ENCODE measurements around the gene IFI30. TPM values are rescaled to one million over a fixed set of nuclear protein-coding genes. Genes with fewer than 3 reads are reported as not detected.

Gene IFI30
- total RNA-seq, 1 experiment from 2014 or later, result 23.6 TPM

- no CpG with 5 or more reads among the region's 5 CpGs for WGBS (ENCODE audit: extremely low coverage, insufficient read length, low lambda C conversion rate)
- H3K36me3 Mint-ChIP-seq (ENCODE audit: insufficient read depth in 1 of 3, low read depth in 3 of 3), result peaks cover 0 to 14% (median 0%) of the 10 kb centered on the region in 3 experiments; a peak in 2 of 7 replicates
Observed at GRCh38 chr19:18179957-18180356, 6.3 kb downstream of the IFI30 start.

More at GRCh38 chr19:18179957-18180356, 6.3 kb downstream of the IFI30 start:
- no peak overlapping the region for H3T11ph ChIP-seq (ENCODE audit: low read length)
- no peaks in the 10 kb centered on the region; the same call in 1 of the 2 replicates for H3K4me1 ChIP-seq (ENCODE audit: insufficient read depth, low read length)
- no peak overlapping the region for H4K5ac ChIP-seq (ENCODE audit: insufficient read length, low read depth, low read length)
- H3K9me3 ChIP-seq (ENCODE audit: control insufficient read depth, low read depth, low read length), result no peaks in the 10 kb centered on the region
- no peak overlapping the region for H4K91ac ChIP-seq (ENCODE audit: insufficient read length, low read depth, low read length)
- no peaks in the 10 kb centered on the region for H3K23me2 ChIP-seq (ENCODE audit: insufficient read length, low read depth, low read length, poor library complexity, severe bottlenecking)
- Mint-ChIP-seq H3K4me1 (no peaks in the 10 kb centered on the region), H3K4me3 (no peak overlapping the region), H3K9me3 (no peaks in the 10 kb centered on the region), H3K27ac (no peak overlapping the region), H3K27me3 (ENCODE audit: low read depth) (peaks cover 6% of the 10 kb centered on the region)
- H3K23ac ChIP-seq (ENCODE audit: insufficient read length, low read depth, low read length), result no peak overlapping the region
- H3K4me2 ChIP-seq (ENCODE audit: insufficient read depth, insufficient read length, low read length), result no peak overlapping the region
- no peak overlapping the region for H2AFZ ChIP-seq (ENCODE audit: low read length)
- H2BK5ac ChIP-seq (ENCODE audit: insufficient read length, low read length), result no peak overlapping the region
- TF ChIP-seq CTCF (conservative IDR thresholded peaks at IDR 0.05), result no peak
- H3K79me1 ChIP-seq (ENCODE audit: insufficient read depth, low read depth, low read length, poor library complexity, severe bottlenecking), result no peaks in the 10 kb centered on the region
- H3K9ac ChIP-seq (ENCODE audit: extremely low read depth, insufficient read length, low read length), result no peak overlapping the region
- H2BK120ac ChIP-seq (ENCODE audit: low read depth, low read length, poor library complexity, severe bottlenecking), result no peak overlapping the region
- H2BK15ac ChIP-seq (ENCODE audit: low read depth, low read length), result no peak overlapping the region
- no peak overlapping the region for H2AK5ac ChIP-seq (ENCODE audit: insufficient read length, low read length)
- DNase-seq, result no peak
- no peak overlapping the region for H4K8ac ChIP-seq (replicated peaks; ENCODE audit: insufficient read length, low read depth, low read length)
- H3K27me3 ChIP-seq (ENCODE audit: insufficient read depth, low read length), result no peaks in the 10 kb centered on the region
- no peaks in the 10 kb centered on the region for H3K79me2 ChIP-seq (ENCODE audit: insufficient read depth, low read length)
- no peaks in the 10 kb centered on the region for H4K20me1 ChIP-seq (ENCODE audit: control insufficient read depth, insufficient read depth, insufficient read length)
- no peak overlapping the region for H3K27ac ChIP-seq (ENCODE audit: insufficient read length, low read depth, low read length)
- no peak overlapping the region for H3K14ac ChIP-seq (ENCODE audit: insufficient read depth, low read length)
- H3K4ac ChIP-seq (ENCODE audit: low read depth, low read length), result no peak overlapping the region
- no peak overlapping the region for H3K18ac ChIP-seq (ENCODE audit: insufficient read length, low read depth, low read length)
- no peak overlapping the region for H3K56ac ChIP-seq (ENCODE audit: insufficient read length, low read depth, low read length)
- H2BK20ac ChIP-seq (ENCODE audit: low read depth, low read length, poor library complexity, severe bottlenecking), result no peak overlapping the region
- no peak overlapping the region for H2BK12ac ChIP-seq (ENCODE audit: insufficient read length, low read depth, low read length)
